NCI-H1930 (cell line): ENCODE results near the gene FOXK1.
A peak's percentile ranks its signal among the peaks of the same experiment; 100 is the strongest.

Experiments
- DNase-seq, 2 experiments: peaks; one replicate each; lab custom pipeline; 2025; lab: John Stamatoyannopoulos, UW

Gene FOXK1

GRCh38 chr7:4745265-4745919 lies 63.3 kb downstream of the FOXK1 start:
- DNase-seq = no peak

GRCh38 chr7:4745971-4746919 lies 64.2 kb downstream of the FOXK1 start:
- no peak for DNase-seq

GRCh38 chr7:4747013-4747412 lies 64.9 kb downstream of the FOXK1 start:
- DNase-seq = no peak

- DNase-seq = no peak
Observed at GRCh38 chr7:4747746-4748145, 65.7 kb downstream of the FOXK1 start.

GRCh38 chr7:4748231-4748681 lies 66.2 kb downstream of the FOXK1 start:
- DNase-seq = no peak

GRCh38 chr7:4749363-4749762 lies 67.3 kb downstream of the FOXK1 start:
- DNase-seq = no peak

GRCh38 chr7:4749798-4750197 lies 67.7 kb downstream of the FOXK1 start:
- no peak for DNase-seq

GRCh38 chr7:4751398-4751947 lies 69.4 kb downstream of the FOXK1 start:
- DNase-seq = no peak

GRCh38 chr7:4753598-4754432 lies 71.7 kb downstream of the FOXK1 start:
- peak; percentile 53 for DNase-seq

- DNase-seq = no peak
Observed at GRCh38 chr7:4754433-4755010, 72.4 kb downstream of the FOXK1 start.

- no peak for DNase-seq
Observed at GRCh38 chr7:4755045-4755444, 73.0 kb downstream of the FOXK1 start.

- no peak for DNase-seq
Observed at GRCh38 chr7:4758111-4758510, 76.0 kb downstream of the FOXK1 start.

- no peak for DNase-seq
Observed at GRCh38 chr7:4758791-4759190, 76.7 kb downstream of the FOXK1 start.

GRCh38 chr7:4759211-4759610 lies 77.1 kb downstream of the FOXK1 start:
- DNase-seq = no peak

- no peak for DNase-seq
Observed at GRCh38 chr7:4760952-4761351, 78.9 kb downstream of the FOXK1 start.

- no peak for DNase-seq
Observed at GRCh38 chr7:4762121-4763055, 80.3 kb downstream of the FOXK1 start.

- no peak for DNase-seq
Observed at GRCh38 chr7:4763091-4763793, 81.1 kb downstream of the FOXK1 start.

- no peak for DNase-seq
Observed at GRCh38 chr7:4763794-4764185, 81.7 kb downstream of the FOXK1 start.

- no peak for DNase-seq
Observed at GRCh38 chr7:4764402-4765007, 82.4 kb downstream of the FOXK1 start.
